SH-SY5Y (cell line): Measurements from ENCODE around the gene PRDX6.

Experiments
- GATA2 ChIP-seq: IDR thresholded peaks from 2 replicates; pipeline ENCODE4 v1.6.1; 2011; ENCODE audit warnings: mild to moderate bottlenecking, low read depth, low read length
- GATA3 ChIP-seq: IDR thresholded peaks from 2 replicates; pipeline ENCODE4 v1.6.1; 2011; ENCODE audit warnings: low read depth, mild to moderate bottlenecking, low read length, moderate library complexity

DNA sequence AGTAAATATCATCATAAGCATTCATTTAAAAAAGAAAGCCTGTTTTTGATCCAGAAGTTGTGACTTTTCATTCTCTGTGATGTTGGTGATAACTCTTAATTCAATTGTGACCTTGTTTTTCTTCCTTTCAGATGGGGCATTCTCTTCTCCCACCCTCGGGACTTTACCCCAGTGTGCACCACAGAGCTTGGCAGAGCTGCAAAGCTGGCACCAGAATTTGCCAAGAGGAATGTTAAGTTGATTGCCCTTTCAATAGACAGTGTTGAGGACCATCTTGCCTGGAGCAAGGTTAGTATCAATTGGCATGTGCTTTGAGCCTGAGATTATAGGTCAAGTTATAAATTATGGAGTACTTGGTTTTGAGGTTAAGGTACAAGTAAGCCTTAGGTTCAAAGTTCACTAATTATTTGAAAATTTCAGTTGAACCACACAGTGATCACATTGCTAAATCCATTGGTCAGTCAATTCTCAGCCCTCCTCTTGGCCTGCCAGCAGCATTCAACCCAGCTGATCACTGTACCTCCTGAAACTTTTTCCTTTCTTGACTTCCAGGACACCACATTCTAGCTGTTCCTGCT, 4.1 kb downstream of the PRDX6 start:
- TF ChIP-seq GATA2 (no peak), GATA3 (no peak)
